HG03575 (cell line): Measurements from ENCODE around the gene SRP14.
"Not testable (repeated sequence)": the region's sequence is repeated elsewhere in the genome, so short reads cannot be mapped to it uniquely, and the experiment has no call there.

Experiments
- ATAC-seq: cut with Tn5 transposase; IDR thresholded peaks from one replicate; pipeline ENCODE4 v1.9.1; 2021; ENCODE audit not compliant: unreplicated experiment, insufficient number of reproducible peaks, low FRiP score; ENCODE audit errors: extremely low read depth

SRP14 gene

GRCh38 chr15:39999538-40000200 is 39.3 kb downstream of the SRP14 start:
- ATAC-seq = no peak

DNA sequence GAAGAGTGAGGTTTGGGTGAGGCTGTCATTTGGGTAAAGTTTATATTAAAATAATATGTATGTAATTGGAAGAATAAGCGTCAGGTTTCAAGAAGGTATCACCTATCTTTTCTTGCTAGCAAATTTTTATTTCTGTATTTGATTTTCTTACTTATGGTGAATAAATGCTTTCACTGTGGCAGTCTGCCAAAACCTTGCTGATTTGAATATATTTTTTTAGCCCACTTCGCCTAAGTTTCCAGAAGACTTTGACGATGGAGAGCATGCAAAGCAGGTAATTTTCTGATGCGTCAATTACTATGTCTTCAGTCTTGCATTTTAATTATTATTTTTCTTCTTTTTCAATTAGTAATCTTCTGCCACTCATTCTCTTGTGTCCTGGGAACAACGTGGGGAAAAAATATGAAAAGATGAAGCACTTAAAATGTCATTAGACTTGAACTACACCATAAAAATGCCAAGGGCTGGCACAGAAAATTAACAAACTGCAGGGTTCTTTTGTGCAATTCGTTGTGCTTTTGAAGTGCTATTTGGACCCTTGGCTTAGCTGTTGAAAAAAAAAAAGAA is 40.4 kb downstream of the SRP14 start:
- no peak for ATAC-seq

GRCh38 chr15:39997639-39998038 is 41.3 kb downstream of the SRP14 start:
- ATAC-seq = no peak

GRCh38 chr15:39997031-39997430 is 42.0 kb downstream of the SRP14 start:
- no peak for ATAC-seq

- not testable (repeated sequence) for ATAC-seq
Measured at GRCh38 chr15:39996228-39996627, 42.8 kb downstream of the SRP14 start.

GRCh38 chr15:39992953-39993352 is 46.0 kb downstream of the SRP14 start:
- ATAC-seq = not testable (repeated sequence)

DNA sequence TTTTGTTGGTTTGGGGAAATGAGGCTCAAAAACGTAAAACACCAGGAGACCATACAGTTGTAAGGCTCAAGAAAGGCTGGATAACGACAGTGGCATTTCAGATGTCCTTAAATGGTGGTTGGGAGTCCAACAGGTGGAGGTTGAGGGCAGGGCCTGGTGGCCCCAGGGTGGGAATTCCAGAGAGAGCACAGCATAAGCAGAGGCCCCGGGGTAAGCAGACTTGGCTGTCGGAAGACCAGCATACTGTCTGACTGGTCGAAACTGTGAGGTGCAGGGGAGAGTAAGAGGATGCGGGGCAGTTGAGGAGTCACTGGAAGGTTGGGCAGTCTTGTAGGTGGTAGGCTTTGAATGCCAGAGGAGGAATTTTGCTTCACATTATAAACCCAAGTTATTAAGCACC is 48.3 kb downstream of the SRP14 start:
- ATAC-seq = no peak

DNA sequence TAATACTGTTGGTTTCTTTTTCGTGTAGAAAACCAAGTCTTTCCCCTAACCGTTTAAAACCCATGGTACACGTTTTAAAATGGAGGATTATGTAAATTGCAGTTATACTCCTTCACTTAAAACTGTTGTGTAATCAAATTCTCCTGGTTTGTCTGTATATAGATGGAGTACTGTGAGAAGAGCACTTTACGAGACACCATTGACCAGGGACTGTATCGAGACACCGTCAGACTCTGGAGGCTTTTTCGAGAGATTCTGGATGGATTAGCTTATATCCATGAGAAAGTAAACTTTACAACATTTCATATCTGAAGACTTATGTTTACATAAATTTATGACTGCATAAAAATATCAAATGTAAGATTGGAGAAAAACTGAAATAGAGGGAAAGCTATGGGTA is 51.2 kb downstream of the SRP14 start:
- ATAC-seq = no peak
